Mucosa of stomach (tissue), 1 donor: Measurements from ENCODE around the gene ING5.
"Not testable (repeated sequence)": the region's sequence is repeated elsewhere in the genome, so short reads cannot be mapped to it uniquely, and the experiment has no call there.

ENCODE experiments used
- H3K27me3 ChIP-seq: one replicate; pipeline ENCODE4 v1.7.0; 2013; ENCODE audit warnings: mild to moderate bottlenecking, low read length; ENCODE audit not compliant: control insufficient read depth, insufficient read depth
- H3K36me3 ChIP-seq: one replicate; pipeline ENCODE4 v1.7.0; 2013; ENCODE audit warnings: low read length; ENCODE audit not compliant: control insufficient read depth, insufficient read depth
- H3K4me1 ChIP-seq: one replicate; pipeline ENCODE4 v1.7.0; 2013; ENCODE audit warnings: mild to moderate bottlenecking, low read length; ENCODE audit not compliant: control insufficient read depth, insufficient read depth
- H3K4me3 ChIP-seq: one replicate; pipeline ENCODE4 v1.7.0; 2013; ENCODE audit warnings: low read length
- H3K9ac ChIP-seq: one replicate; pipeline ENCODE4 v1.7.0; 2013; ENCODE audit warnings: mild to moderate bottlenecking, low read length, moderate library complexity
- H3K9me3 ChIP-seq: one replicate; pipeline ENCODE4 v1.7.0; 2013; ENCODE audit warnings: mild to moderate bottlenecking, low read length, moderate library complexity; ENCODE audit not compliant: control insufficient read depth
- donor health status: Pancreatic carcinoma.

The ING5 gene

GRCh38 chr2:241738040-241738686 is 36.3 kb downstream of the ING5 start:
- H3K36me3 ChIP-seq: no peaks in the 10 kb centered on the region
- H3K27me3 ChIP-seq: no peaks in the 10 kb centered on the region
- no peak overlapping the region for H3K4me3 ChIP-seq
- H3K9me3 ChIP-seq: no peaks in the 10 kb centered on the region
- peaks cover 5% of the 10 kb centered on the region for H3K4me1 ChIP-seq
- H3K9ac ChIP-seq: no peak overlapping the region

- Histone ChIP-seq H3K36me3 (no peaks in the 10 kb centered on the region), H3K4me1 (peaks cover under 1% of the 10 kb centered on the region), H3K4me3 (no peak overlapping the region), H3K27me3 (no peaks in the 10 kb centered on the region), H3K9ac (no peak overlapping the region), H3K9me3 (no peaks in the 10 kb centered on the region)
Measured at GRCh38 chr2:241739177-241739576, 37.3 kb downstream of the ING5 start.

DNA sequence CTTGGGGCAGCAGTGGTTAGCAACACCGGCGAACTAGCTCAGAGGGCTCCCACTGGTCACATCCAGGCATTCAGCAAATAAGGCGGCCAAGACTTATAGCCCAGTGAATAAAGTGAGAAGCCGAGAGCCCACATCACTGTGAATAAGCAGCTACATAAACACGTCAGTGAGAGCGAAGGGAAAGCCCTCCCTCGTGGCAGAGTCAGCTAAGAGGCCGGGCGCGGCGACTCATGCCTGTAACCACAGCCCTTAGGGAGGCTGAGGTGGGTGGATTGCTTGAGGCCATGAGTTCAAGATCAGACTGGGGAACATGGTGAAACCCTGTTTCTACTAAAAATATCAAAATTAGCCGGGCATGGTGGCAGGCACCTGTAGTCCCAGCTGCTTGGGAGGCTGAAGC is 37.8 kb downstream of the ING5 start:
- H3K4me1 ChIP-seq: no peaks in the 10 kb centered on the region
- no peak overlapping the region for H3K9ac ChIP-seq
- H3K36me3 ChIP-seq: no peaks in the 10 kb centered on the region
- H3K27me3 ChIP-seq: no peaks in the 10 kb centered on the region
- no peak overlapping the region for H3K4me3 ChIP-seq
- no peaks in the 10 kb centered on the region for H3K9me3 ChIP-seq

DNA sequence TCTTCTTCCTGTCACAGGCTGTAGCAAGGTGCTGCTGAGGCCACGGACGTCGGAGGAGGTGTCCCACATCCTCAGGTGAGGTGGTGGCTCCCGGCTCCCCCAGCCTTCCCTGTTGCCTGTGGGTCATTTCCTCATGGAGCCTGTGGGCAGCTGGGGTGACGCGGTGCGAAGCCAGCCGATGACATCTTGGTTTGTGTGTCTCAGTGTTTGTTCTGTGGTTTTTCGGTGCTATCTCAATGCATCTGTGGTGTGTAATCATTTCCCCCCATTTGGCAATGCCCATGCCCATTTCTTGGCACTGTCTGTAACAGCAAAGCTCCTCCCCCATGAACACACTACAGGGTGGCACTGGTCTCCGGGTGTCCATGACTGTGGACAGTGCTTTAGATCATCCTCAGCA is 39.2 kb downstream of the ING5 start:
- Histone ChIP-seq H3K27me3 (no peaks in the 10 kb centered on the region), H3K4me1 (no peaks in the 10 kb centered on the region), H3K9ac (no peak overlapping the region), H3K36me3 (no peaks in the 10 kb centered on the region), H3K4me3 (no peak overlapping the region), H3K9me3 (no peaks in the 10 kb centered on the region)

- Histone ChIP-seq H3K9me3 (no peaks in the 10 kb centered on the region), H3K4me3 (no peak overlapping the region), H3K9ac (no peak overlapping the region), H3K36me3 (no peaks in the 10 kb centered on the region), H3K4me1 (no peaks in the 10 kb centered on the region), H3K27me3 (no peaks in the 10 kb centered on the region)
Measured at GRCh38 chr2:241742320-241742939, 40.6 kb downstream of the ING5 start.

DNA sequence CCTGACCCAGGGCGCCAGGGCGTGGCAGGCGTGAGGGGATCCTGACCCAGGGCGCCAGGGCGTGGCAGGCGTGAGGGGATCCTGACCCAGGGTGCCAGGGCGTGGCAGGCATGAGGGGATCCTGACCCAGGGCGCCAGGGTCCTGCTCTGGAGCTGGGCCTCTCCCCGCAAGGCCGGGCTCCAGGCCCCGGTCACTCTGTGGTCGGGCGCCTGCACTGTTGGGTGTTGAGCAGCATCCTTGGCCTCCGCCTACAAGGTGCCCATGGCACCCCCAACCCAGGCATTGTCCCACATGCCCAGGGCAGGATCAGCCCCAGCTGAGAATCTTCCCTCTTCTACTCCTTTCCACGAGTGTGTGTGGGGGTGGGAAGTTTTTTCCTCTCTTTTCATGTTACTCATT is 41.2 kb downstream of the ING5 start:
- not testable (repeated sequence) for H3K9me3 ChIP-seq, H3K9ac ChIP-seq, H3K4me3 ChIP-seq, H3K27me3 ChIP-seq, H3K36me3 ChIP-seq, H3K4me1 ChIP-seq

GRCh38 chr2:241743620-241744019 is 41.8 kb downstream of the ING5 start:
- Histone ChIP-seq H3K36me3 (no peaks in the 10 kb centered on the region), H3K4me1 (no peaks in the 10 kb centered on the region)

DNA sequence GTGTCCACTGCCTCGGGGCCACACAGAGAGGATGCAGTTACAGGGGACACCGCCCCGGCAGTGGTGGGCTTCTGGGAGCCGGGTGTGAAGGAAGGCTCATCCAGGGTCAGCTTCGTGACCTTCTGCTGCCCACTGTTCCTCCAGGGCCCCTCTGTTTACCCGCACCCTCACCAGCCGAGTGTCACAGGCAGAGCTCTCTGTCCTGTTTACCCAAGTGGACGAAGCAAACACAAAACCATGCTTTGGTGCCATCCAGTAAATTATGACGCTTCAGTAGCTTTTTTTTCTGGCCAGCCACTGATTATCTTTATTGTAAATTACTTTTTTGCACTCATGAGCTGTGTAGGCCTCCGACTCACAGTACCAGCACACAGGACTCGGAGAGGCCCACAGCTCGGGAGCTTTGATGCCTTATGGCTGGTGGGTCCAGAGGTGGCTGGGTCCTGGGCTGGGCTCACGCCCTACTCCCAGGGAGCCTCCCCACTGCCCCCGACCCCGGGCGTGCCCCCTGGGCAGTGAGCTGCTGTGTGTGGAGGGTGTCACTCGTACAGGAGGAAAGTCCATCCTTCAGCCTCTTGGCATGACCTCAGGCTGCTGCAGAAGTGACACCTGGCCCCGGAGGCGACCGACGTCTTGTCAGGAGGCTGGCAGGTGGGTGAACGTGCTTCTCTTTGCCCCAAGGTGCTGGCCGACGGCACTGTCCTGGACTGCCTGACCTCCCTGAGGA is 42.4 kb downstream of the ING5 start:
- H3K36me3 ChIP-seq: no peaks in the 10 kb centered on the region
- no peaks in the 10 kb centered on the region for H3K9me3 ChIP-seq
- H3K4me3 ChIP-seq: no peak overlapping the region
- H3K27me3 ChIP-seq: no peaks in the 10 kb centered on the region
- no peaks in the 10 kb centered on the region for H3K4me1 ChIP-seq
- no peak overlapping the region for H3K9ac ChIP-seq

More at GRCh38 chr2:241743620-241744019, 41.8 kb downstream of the ING5 start:
- Histone ChIP-seq H3K9ac (no peak overlapping the region), H3K9me3 (no peaks in the 10 kb centered on the region), H3K27me3 (no peaks in the 10 kb centered on the region), H3K4me3 (no peak overlapping the region)

GRCh38 chr2:241745276-241745675 is 43.4 kb downstream of the ING5 start:
- Histone ChIP-seq H3K4me1 (no peaks in the 10 kb centered on the region), H3K9me3 (no peaks in the 10 kb centered on the region), H3K36me3 (no peaks in the 10 kb centered on the region), H3K9ac (no peak overlapping the region), H3K4me3 (no peak overlapping the region), H3K27me3 (no peaks in the 10 kb centered on the region)

GRCh38 chr2:241746084-241746483 is 44.2 kb downstream of the ING5 start:
- Histone ChIP-seq H3K27me3 (no peaks in the 10 kb centered on the region), H3K36me3 (no peaks in the 10 kb centered on the region), H3K4me1 (no peaks in the 10 kb centered on the region), H3K9ac (no peak overlapping the region), H3K4me3 (no peak overlapping the region), H3K9me3 (no peaks in the 10 kb centered on the region)

DNA sequence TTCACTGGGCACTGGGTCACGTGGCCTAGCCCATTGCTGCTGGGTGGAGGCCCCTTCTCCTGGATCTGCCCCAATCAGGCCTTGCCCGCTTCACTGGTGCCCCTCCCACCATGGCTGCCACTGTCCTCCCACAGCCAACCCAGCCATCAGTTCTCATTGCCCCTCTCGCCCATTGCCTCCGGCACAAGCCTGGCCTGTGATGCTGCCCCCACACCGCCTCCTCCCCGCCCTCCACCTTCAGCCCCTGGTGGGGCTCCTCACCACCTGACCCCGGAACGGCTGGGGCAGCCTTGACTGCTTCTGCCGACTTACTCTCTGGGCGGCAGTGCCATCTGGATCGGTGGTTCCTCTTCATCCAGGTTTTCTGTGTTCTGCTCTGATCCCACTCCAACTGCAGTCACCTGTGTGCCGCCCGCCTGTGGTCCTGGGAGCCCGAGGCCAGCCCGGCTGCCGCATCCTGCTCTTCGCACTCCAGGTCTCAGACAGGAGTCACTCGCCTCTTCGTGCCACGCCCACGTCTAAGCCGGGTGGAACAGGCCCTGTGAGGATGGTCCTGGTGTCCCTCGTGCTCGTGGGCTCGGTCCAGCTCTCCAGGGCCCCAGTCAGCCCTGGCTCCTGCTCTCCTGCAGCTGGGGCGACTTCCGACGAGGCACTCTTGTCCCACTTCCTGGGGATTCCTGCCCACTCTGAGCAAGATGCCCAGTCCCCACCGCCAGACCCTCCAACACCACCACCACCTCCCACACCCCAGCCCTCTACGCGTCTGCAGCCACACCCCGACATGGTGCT is 46.8 kb downstream of the ING5 start:
- no peaks in the 10 kb centered on the region for H3K4me1 ChIP-seq
- no peak overlapping the region for H3K9ac ChIP-seq
- no peaks in the 10 kb centered on the region for H3K27me3 ChIP-seq
- no peaks in the 10 kb centered on the region for H3K9me3 ChIP-seq
- no peaks in the 10 kb centered on the region for H3K36me3 ChIP-seq
- H3K4me3 ChIP-seq: no peak overlapping the region
